ENCODE results near the gene MAPKAP1.

DNA sequence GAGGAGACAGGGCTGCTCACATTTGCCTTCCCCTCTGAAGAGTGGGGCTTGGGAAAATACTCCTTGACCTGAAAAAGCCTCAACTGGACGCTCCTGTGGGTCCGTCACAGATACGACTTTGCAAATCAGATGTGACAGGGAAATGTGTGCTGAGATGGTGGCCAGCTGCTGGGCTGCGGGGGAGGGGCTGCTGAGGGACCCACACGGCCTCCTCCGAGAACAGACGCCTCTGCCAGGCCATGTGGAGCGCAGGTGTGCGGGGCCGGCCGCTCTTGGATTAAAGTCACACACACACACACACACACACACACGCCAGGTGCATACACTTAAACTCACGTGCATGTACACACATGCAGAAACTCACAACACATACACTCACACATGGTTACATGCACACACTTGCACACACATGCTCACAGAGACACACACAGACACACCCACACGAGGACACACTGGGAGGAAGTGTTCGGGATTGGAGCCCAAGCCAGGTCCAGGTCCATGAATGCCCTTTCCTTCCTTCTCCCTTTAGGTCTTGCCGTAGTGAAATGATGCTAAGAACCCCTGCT is 278.0 kb downstream of the MAPKAP1 start:
- TF ChIP-seq EZH2 (IDR thresholded peaks at IDR 0.05; ENCODE audit: insufficient read depth, poor library complexity, severe bottlenecking): no peak
- no peak for TF ChIP-seq EZH2phosphoT487 (IDR thresholded peaks at IDR 0.05; ENCODE audit: insufficient read depth, low read depth)

Measured in GM23248 (cell line).